Cardiac fibroblast (primary cell): ENCODE measurements around the gene PLOD2.
A peak's percentile ranks its signal among the peaks of the same experiment; 100 is the strongest.

Source experiments
- DNase-seq, 2 donors: peaks; one replicate each; pipeline versions ENCODE4 v3.0.0 to v3.0.0-alpha.2; 2010; ENCODE audit warnings: low read depth in 2 of 2
- H3K4me3 ChIP-seq, 2 donors: replicated peaks in 1 of 2; 1 replicate in 1 of 2; 2 replicates in 1 of 2; pipeline ENCODE4 v1.5.1; 2011; ENCODE audit warnings: low read depth in 2 of 2, low read length in 2 of 2, mild to moderate bottlenecking in 2 of 2, moderate library complexity in 1 of 2
- TF ChIP-seq, protein P1 (sequence below): IDR thresholded peaks from one replicate; pipeline ENCODE4 v1.5.1; 2011; ENCODE audit warnings: low read depth, mild to moderate bottlenecking, low read length, inconsistent platforms

The PLOD2 gene

DNA sequence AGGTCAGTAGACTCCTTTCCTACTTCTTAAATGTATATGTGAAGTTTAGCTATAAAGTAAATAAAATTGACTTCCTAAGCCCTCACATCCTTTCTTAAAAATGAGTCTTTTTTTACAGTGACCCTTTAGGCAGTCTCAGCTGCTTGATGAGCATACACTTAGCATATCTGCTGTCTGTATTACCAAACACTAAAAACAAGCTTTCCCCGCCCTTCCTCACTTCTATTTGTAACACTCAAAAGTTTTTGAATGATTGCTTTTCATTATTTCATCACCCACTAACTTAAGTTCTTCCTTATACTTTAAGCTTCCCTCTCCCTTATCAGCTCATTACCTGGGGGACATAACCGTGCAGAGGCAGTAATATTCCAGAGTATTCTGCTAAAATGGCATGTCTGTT lies 89.4 kb downstream of the PLOD2 start:
- no peak overlapping the region for H3K4me3 ChIP-seq
- TF ChIP-seq, protein P1, sequence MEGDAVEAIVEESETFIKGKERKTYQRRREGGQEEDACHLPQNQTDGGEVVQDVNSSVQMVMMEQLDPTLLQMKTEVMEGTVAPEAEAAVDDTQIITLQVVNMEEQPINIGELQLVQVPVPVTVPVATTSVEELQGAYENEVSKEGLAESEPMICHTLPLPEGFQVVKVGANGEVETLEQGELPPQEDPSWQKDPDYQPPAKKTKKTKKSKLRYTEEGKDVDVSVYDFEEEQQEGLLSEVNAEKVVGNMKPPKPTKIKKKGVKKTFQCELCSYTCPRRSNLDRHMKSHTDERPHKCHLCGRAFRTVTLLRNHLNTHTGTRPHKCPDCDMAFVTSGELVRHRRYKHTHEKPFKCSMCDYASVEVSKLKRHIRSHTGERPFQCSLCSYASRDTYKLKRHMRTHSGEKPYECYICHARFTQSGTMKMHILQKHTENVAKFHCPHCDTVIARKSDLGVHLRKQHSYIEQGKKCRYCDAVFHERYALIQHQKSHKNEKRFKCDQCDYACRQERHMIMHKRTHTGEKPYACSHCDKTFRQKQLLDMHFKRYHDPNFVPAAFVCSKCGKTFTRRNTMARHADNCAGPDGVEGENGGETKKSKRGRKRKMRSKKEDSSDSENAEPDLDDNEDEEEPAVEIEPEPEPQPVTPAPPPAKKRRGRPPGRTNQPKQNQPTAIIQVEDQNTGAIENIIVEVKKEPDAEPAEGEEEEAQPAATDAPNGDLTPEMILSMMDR = no peak
- no peak for DNase-seq

DNA sequence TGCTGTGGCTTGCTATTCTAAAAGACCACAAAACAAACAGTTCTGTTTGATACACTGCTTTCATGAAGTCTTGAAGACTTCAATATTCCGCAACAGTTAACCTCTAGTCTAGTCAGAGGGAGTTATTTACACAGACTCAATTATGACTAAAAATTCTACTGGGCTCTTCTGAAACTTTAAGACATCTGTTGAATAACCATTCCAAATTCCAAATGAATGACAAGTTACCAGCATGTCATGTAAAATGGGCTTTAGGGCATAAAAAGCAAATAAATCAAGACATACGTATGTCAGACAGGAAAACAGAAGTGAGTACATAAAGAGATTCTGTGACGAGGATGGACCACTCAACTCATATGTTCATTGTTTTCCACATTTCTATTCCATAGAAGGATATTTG lies 93.9 kb downstream of the PLOD2 start:
- peak; percentile 34 to 86 for DNase-seq

GRCh38 chr3:146065573-146066006 lies 95.4 kb downstream of the PLOD2 start:
- TF ChIP-seq, protein P1 = peak; percentile 51
- DNase-seq = peak; percentile 84 to 85
- H3K4me3 ChIP-seq = no peak overlapping the region

More for the DNA sequence above, 93.9 kb downstream of the PLOD2 start:
- TF ChIP-seq, protein P1 = no peak
- H3K4me3 ChIP-seq = no peak overlapping the region

DNA sequence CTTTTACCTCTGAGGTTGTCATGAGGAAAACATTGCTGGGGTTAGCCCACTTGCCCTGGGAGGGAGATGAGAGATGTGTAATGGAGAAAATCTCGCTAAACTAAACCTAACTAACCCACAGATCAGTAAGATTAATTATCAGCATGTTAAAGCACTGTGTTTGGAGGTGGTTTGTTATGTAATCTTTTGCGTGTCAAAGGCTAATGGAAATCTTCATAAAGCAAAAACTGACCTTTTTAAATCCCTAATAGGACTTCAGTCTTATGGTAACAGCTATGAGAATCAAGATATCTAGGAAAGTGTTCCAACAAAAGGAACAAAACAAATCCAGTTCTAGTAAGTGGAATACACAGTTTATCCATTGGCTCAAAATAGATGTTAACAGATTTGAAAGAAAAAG lies 102.7 kb downstream of the PLOD2 start:
- TF ChIP-seq, protein P1 = no peak
- no peak overlapping the region for H3K4me3 ChIP-seq
- no peak for DNase-seq

- no peak overlapping the region for H3K4me3 ChIP-seq
- TF ChIP-seq, protein P1 = no peak
- DNase-seq = peak in 1 of 2 donors; percentile 55
Measured at GRCh38 chr3:146052791-146053310, 108.1 kb downstream of the PLOD2 start.

DNA sequence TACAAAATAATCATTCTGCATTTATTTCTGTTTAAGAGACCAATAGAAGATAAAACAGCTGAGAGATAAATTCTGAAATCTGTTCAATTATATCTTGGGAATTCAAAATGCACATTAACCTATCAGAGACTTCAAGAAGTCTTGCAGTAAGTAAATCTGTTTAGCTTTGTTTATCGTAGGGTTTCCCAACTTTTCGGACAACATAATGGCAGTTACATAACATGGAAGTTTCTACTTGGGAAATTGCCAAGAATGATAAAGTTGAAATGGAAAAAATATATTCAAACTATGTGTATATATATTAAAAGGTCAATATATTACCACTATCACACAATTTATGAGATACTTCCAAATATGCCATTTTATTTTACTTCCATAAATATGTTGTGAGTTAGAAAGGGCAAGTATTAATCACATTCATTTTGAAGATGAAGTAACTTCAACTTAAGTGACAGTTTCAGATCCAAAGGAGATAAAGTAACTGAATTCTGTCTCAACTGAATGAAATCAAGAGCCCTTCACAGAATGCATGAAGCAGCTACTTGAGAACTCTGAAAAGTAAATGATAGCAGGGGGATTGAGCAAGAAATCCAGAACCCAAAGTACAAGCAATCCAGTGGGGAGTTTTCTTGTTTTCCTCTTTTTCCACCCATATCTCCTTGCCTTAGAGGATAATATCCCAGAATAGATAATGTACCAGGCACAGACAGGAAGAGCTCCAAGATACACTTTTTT lies 108.8 kb downstream of the PLOD2 start:
- no peak for DNase-seq
- TF ChIP-seq, protein P1 = no peak
- no peak overlapping the region for H3K4me3 ChIP-seq

- H3K4me3 ChIP-seq = no peak overlapping the region
- DNase-seq = no peak
- TF ChIP-seq, protein P1 = no peak
Measured at GRCh38 chr3:146050691-146051090, 110.3 kb downstream of the PLOD2 start.
